Keratinocyte (primary cell): ENCODE results near the gene OVCH2.

Source experiments
- EZH2 ChIP-seq: IDR thresholded peaks from one replicate; pipeline ENCODE4 v1.6.1; 2012; ENCODE audit warnings: inconsistent platforms, mild to moderate bottlenecking, low read length, moderate library complexity
- TF ChIP-seq, protein P1 (sequence below), 3 experiments: IDR thresholded peaks in 1 of 3; conservative IDR thresholded peaks in 1 of 3; optimal IDR thresholded peaks in 1 of 3; 2 replicates in 2 of 3; 3 replicates in 1 of 3; pipeline versions ENCODE3 to v1.5.1; 2011; ENCODE audit warnings: low read length in 3 of 3, mild to moderate bottlenecking in 3 of 3, moderate library complexity in 2 of 3, control low read depth in 1 of 3, inconsistent platforms in 1 of 3; ENCODE audit not compliant: insufficient read depth in 2 of 3; ENCODE audit errors: extremely low read depth in 1 of 3

DNA sequence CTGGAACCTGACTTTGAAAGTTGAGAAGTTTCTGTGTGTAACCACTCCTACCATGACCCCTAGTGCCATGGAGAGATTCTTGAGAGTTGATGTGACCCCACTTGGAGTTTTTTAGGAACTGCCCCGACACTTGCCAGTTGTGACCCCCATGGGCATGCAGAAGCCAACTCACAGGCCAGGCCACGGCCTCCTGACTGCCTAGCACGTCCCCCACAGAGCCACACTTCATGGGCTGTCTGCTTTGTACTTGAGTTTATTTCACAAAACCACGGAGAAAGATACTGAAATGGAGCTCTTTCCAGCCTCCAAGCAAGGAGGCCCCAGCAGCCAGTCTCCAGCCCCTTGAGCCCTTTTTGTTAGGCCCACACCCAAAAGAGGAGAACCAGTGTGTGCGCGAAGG is 41.4 kb downstream of the OVCH2 start:
- TF ChIP-seq, protein P1, sequence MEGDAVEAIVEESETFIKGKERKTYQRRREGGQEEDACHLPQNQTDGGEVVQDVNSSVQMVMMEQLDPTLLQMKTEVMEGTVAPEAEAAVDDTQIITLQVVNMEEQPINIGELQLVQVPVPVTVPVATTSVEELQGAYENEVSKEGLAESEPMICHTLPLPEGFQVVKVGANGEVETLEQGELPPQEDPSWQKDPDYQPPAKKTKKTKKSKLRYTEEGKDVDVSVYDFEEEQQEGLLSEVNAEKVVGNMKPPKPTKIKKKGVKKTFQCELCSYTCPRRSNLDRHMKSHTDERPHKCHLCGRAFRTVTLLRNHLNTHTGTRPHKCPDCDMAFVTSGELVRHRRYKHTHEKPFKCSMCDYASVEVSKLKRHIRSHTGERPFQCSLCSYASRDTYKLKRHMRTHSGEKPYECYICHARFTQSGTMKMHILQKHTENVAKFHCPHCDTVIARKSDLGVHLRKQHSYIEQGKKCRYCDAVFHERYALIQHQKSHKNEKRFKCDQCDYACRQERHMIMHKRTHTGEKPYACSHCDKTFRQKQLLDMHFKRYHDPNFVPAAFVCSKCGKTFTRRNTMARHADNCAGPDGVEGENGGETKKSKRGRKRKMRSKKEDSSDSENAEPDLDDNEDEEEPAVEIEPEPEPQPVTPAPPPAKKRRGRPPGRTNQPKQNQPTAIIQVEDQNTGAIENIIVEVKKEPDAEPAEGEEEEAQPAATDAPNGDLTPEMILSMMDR (optimal IDR thresholded peaks at IDR 0.05 in 1 of 3, IDR thresholded peaks at IDR 0.05 in 1 of 3, conservative IDR thresholded peaks at IDR 0.05 in 1 of 3; ENCODE audit: extremely low read depth in 1 of 3, insufficient read depth in 2 of 3, low read length in 3 of 3): no peak
- TF ChIP-seq EZH2: no peak
